ENCODE data around the gene IRF4. TPM values are rescaled to one million over a fixed set of nuclear protein-coding genes. Genes with fewer than 3 reads are reported as not detected.
A peak's percentile ranks its signal among the peaks of the same experiment; 100 is the strongest.

IRF4 gene
- total and polyA plus RNA-seq, 2 donors (not counting 1 experiment from before 2014, with no cell fraction given) = 75.7 to 142 TPM

GRCh38 chr6:401994-402640 is 10.6 kb downstream of the IRF4 start:
- POLR2A ChIA-PET = interaction anchor here (4.9 kb wide), 1 partner anchor 9 kb away, joined by 35 read pairs; the partner anchor contains the start of gene IRF4
- H3K27me3 ChIP-seq (replicated peaks in 1 of 4; ENCODE audit: control extremely low read depth in 1 of 4, control insufficient read depth in 3 of 4, insufficient read depth in 4 of 4, low read length in 3 of 4) = no peaks in the 10 kb centered on the region
- peaks cover 89% of the 10 kb centered on the region for H3K4me1 Mint-ChIP-seq
- H3K9ac ChIP-seq (ENCODE audit: low read length) = no peak overlapping the region
- no peak overlapping the region for H2AFZ ChIP-seq (ENCODE audit: insufficient read depth, low read depth, low read length, poor library complexity, severe bottlenecking)
- peak overlapping the region; percentile 66 for H3K4me2 ChIP-seq (replicated peaks; ENCODE audit: low read depth, low read length, poor library complexity, severe bottlenecking)
- peak overlapping the region in 1 of 2 donors; percentile 89 for H3K27ac ChIP-seq (ENCODE audit: low read length in 2 of 2)
- peaks cover 70% of the 10 kb centered on the region for H4K20me1 ChIP-seq (ENCODE audit: control insufficient read depth, insufficient read depth, low read length, poor library complexity, severe bottlenecking)
- H3K79me2 ChIP-seq (ENCODE audit: control insufficient read depth, insufficient read depth, low read length) = peaks cover 62% of the 10 kb centered on the region
- H3K36me3 ChIP-seq (replicated peaks in 1 of 2; ENCODE audit: control extremely low read depth in 1 of 2, control insufficient read depth in 1 of 2, extremely low read depth in 1 of 2, insufficient read depth in 2 of 2, low read length in 1 of 2) = peaks cover 13 to 98% of the 10 kb centered on the region in 2 experiments
- CTCF ChIA-PET = interaction anchor here (7.2 kb wide), 1 partner anchor 11 kb away, joined by 72 read pairs; the partner anchor contains the start of gene IRF4
- no peaks in the 10 kb centered on the region for H3K9me3 Mint-ChIP-seq (ENCODE audit: insufficient read depth)
- peak overlapping the region; percentile 82 for H3K4me3 Mint-ChIP-seq
- H3K9me3 ChIP-seq (ENCODE audit: control extremely low read depth in 1 of 3, control insufficient read depth in 2 of 3, insufficient read depth in 1 of 3, low read length in 2 of 3) = no peaks in the 10 kb centered on the region
- 98% methylated on average over 13 of the region's 14 CpGs for WGBS (ENCODE audit: insufficient coverage)
- DNase-seq (no peak), ATAC-seq (ENCODE audit: low read depth) (no peak)
- intact Hi-C loops (cut with micrococcal nuclease) = no loop called here
- H3K4me1 ChIP-seq (ENCODE audit: control insufficient read depth in 2 of 2, insufficient read depth in 2 of 2, low read length in 2 of 2) = peaks cover 71 to 80% of the 10 kb centered on the region in 2 donors
- peak overlapping the region; percentile 79 for H3K27ac Mint-ChIP-seq
- no peak overlapping the region for H3K4me3 ChIP-seq (ENCODE audit: control extremely low read depth in 1 of 5, extremely low read depth in 1 of 5, insufficient read depth in 1 of 5, low read depth in 2 of 5, low read length in 4 of 5)
- no peaks in the 10 kb centered on the region for H3K27me3 Mint-ChIP-seq
- TF ChIP-seq EZH2 (IDR thresholded peaks at IDR 0.05; ENCODE audit: borderline replicate concordance, insufficient read depth, low read depth, low read length, poor library complexity, severe bottlenecking) (no peak), CTCF (IDR thresholded peaks at IDR 0.05) (no peak)

Measured in B cell (primary cell).